Measurements from ENCODE around the gene BAIAP2. TPM values are rescaled to one million over a fixed set of nuclear protein-coding genes. Genes with fewer than 3 reads are reported as not detected.

BAIAP2 gene
- total RNA-seq, 1 donor from 2014 or later: 48.9 TPM

- Mint-ChIP-seq H3K4me3 (no peak overlapping the region), H3K9me3 (no peaks in the 10 kb centered on the region), H3K4me1 (peaks cover 50% of the 10 kb centered on the region), H3K27me3 (ENCODE audit: low read depth) (no peaks in the 10 kb centered on the region), H3K27ac (no peak overlapping the region), H3K36me3 (no peaks in the 10 kb centered on the region)
- no peak for TF ChIP-seq CTCF (IDR thresholded peaks at IDR 0.05; ENCODE audit: unreplicated experiment)
- DNase-seq (ENCODE audit: low spot score in 2 of 2, unreplicated experiment in 2 of 2): no peak
These were observed 3.1 kb upstream of the BAIAP2 start for GRCh38 chr17:81031566-81032550.

- no peaks in the 10 kb centered on the region for H3K9me3 Mint-ChIP-seq
- H3K27me3 Mint-ChIP-seq (ENCODE audit: low read depth): no peaks in the 10 kb centered on the region
- peak overlapping the region; percentile 39 for H3K27ac Mint-ChIP-seq
- H3K4me3 Mint-ChIP-seq: peak overlapping the region; percentile 87
- H3K36me3 Mint-ChIP-seq: no peaks in the 10 kb centered on the region
- TF ChIP-seq CTCF (IDR thresholded peaks at IDR 0.05; ENCODE audit: unreplicated experiment): no peak
- no peak for DNase-seq (ENCODE audit: low spot score in 2 of 2, unreplicated experiment in 2 of 2)
- peaks cover 52% of the 10 kb centered on the region for H3K4me1 Mint-ChIP-seq
These were observed 2.1 kb upstream of the BAIAP2 start for GRCh38 chr17:81032641-81033480.

GRCh38 chr17:81033535-81034167 lies 1.3 kb upstream of the BAIAP2 start:
- no peak for TF ChIP-seq CTCF (IDR thresholded peaks at IDR 0.05; ENCODE audit: unreplicated experiment)
- Mint-ChIP-seq H3K27me3 (ENCODE audit: low read depth) (no peaks in the 10 kb centered on the region), H3K27ac (peak overlapping the region; percentile 78), H3K36me3 (no peaks in the 10 kb centered on the region), H3K4me3 (peak overlapping the region; percentile 87), H3K9me3 (no peaks in the 10 kb centered on the region), H3K4me1 (peaks cover 51% of the 10 kb centered on the region)
- no peak for DNase-seq (ENCODE audit: low spot score in 2 of 2, unreplicated experiment in 2 of 2)

DNA sequence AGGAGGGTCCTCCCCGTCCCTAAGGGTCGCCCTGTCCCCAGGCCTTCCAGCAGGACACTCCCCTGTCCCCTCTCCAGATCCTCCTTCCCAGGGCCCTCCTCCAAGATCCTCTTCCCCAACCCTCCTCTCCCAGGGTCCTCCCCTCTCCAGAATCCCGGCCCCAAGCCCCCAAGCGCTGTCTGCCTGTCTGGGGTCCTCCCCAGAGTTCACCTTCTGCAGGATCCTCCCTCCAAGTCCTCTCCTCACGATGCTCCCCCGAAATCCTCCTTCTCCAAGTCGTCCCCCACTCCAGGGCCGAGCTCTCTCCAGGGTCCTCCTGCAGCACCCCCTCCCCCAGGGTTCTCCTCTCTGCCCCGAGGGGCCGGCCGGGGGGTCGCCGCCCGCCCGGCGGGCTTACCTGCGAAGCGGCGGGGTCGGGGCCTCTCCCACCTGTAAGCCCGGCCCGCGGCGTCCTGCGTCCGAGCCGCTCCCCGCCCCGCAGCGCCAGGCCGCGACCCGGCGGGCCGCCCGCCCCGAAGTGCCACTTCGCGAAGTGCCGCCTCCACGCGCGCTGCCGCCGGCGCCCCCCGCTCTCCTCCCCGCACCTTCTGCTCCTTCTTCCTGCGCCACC lies 678 bp upstream of the BAIAP2 start:
- Mint-ChIP-seq H3K4me1 (peaks cover 48% of the 10 kb centered on the region), H3K27me3 (ENCODE audit: low read depth) (no peaks in the 10 kb centered on the region), H3K4me3 (peak overlapping the region; percentile 87), H3K9me3 (no peaks in the 10 kb centered on the region), H3K27ac (peak overlapping the region; percentile 78), H3K36me3 (no peaks in the 10 kb centered on the region)
- DNase-seq (ENCODE audit: low spot score in 2 of 2, unreplicated experiment in 2 of 2): peak in 1 of 2 experiments; percentile 58
- TF ChIP-seq CTCF (IDR thresholded peaks at IDR 0.05; ENCODE audit: unreplicated experiment): no peak
